ENCODE measurements around the gene BRMS1L. TPM values are rescaled to one million over a fixed set of nuclear protein-coding genes. Genes with fewer than 3 reads are reported as not detected.

Gene BRMS1L
- total RNA-seq, 1 experiment from 2014 or later = 4.8 TPM

GRCh38 chr14:35881280-35881679 is 55.1 kb downstream of the BRMS1L start:
- H3K27me3 ChIP-seq (ENCODE audit: low read length) = no peaks in the 10 kb centered on the region
- H3K4me2 ChIP-seq (ENCODE audit: low read length) = no peak overlapping the region
- no peaks in the 10 kb centered on the region for H3K9me3 ChIP-seq (ENCODE audit: low read length)
- no peak overlapping the region for H2AFZ ChIP-seq (ENCODE audit: low read length)
- intact Hi-C loops (cut with micrococcal nuclease) = no loop called here
- no peaks in the 10 kb centered on the region for H4K20me1 ChIP-seq (ENCODE audit: low read length)
- ChIA-PET CTCF (interaction anchor here (0.6 kb wide), 1 partner anchor 691 kb away, joined by 3 read pairs; no protein-coding TSS in a partner anchor), POLR2A (ENCODE audit: unreplicated experiment) (no interaction called here)
- no peaks in the 10 kb centered on the region for H3F3A ChIP-seq (ENCODE audit: low read length, unreplicated experiment)
- no peak overlapping the region for H3K27ac ChIP-seq (ENCODE audit: low read length)
- H3K9ac ChIP-seq (ENCODE audit: low read length) = no peak overlapping the region
- H3K36me3 ChIP-seq (ENCODE audit: low read depth, low read length) = no peaks in the 10 kb centered on the region
- no peak for TF ChIP-seq CTCF (conservative IDR thresholded peaks at IDR 0.05; ENCODE audit: low read depth, low read length)
- TF ChIP-seq EZH2phosphoT487 (IDR thresholded peaks at IDR 0.05; ENCODE audit: borderline replicate concordance, low read length) = no peak
- no peak for TF ChIP-seq EZH2 (IDR thresholded peaks at IDR 0.05; ENCODE audit: low read length, unreplicated experiment)
- H3K4me1 ChIP-seq (ENCODE audit: insufficient read depth, low read length) = peaks cover 36% of the 10 kb centered on the region
- DNase-seq = no peak
- no peaks in the 10 kb centered on the region for H3K79me2 ChIP-seq (ENCODE audit: low read length)
- H3K4me3 ChIP-seq (ENCODE audit: low read length) = no peak overlapping the region
- H3K9me2 ChIP-seq (replicated peaks; ENCODE audit: low read length) = no peaks in the 10 kb centered on the region
- BruUV-seq (replicated peaks) = no TSS peak
- ATAC-seq = no peak

- Histone ChIP-seq H3K9me2 (replicated peaks; ENCODE audit: low read length) (no peaks in the 10 kb centered on the region), H3K4me1 (ENCODE audit: insufficient read depth, low read length) (peaks cover 12% of the 10 kb centered on the region), H3F3A (ENCODE audit: low read length, unreplicated experiment) (no peaks in the 10 kb centered on the region), H3K4me3 (ENCODE audit: low read length) (peak overlapping the region; percentile 41; the same call in 1 of the 2 replicates), H3K9me3 (ENCODE audit: low read length) (no peaks in the 10 kb centered on the region), H3K36me3 (ENCODE audit: low read depth, low read length) (no peaks in the 10 kb centered on the region), H3K27ac (ENCODE audit: low read length) (no peak overlapping the region), H3K27me3 (ENCODE audit: low read length) (no peaks in the 10 kb centered on the region), H3K9ac (ENCODE audit: low read length) (no peak overlapping the region), H3K4me2 (ENCODE audit: low read length) (peak overlapping the region; percentile 72), H4K20me1 (ENCODE audit: low read length) (no peaks in the 10 kb centered on the region), H3K79me2 (ENCODE audit: low read length) (no peaks in the 10 kb centered on the region), H2AFZ (ENCODE audit: low read length) (peak overlapping the region; percentile 80)
- BruUV-seq (replicated peaks) = no TSS peak
- ATAC-seq (peak; percentile 75), DNase-seq (peak; percentile 60)
- ChIA-PET CTCF (interaction anchor here (1.2 kb wide), 1 partner anchor 70 kb away, joined by 4 read pairs; no protein-coding TSS in a partner anchor), POLR2A (ENCODE audit: unreplicated experiment) (no interaction called here)
- TF ChIP-seq CTCF (conservative IDR thresholded peaks at IDR 0.05; ENCODE audit: low read depth, low read length) = peak; percentile 92
- TF ChIP-seq EZH2 (IDR thresholded peaks at IDR 0.05; ENCODE audit: low read length, unreplicated experiment) = no peak
- intact Hi-C loops (cut with micrococcal nuclease) = loop anchor here (1.0 to 2.0 kb wide), 2 partner anchors 491 to 673 kb away; no protein-coding TSS in a partner anchor
Observed at GRCh38 chr14:35883677-35884293, 57.6 kb downstream of the BRMS1L start.

- CTCF ChIA-PET = no interaction called here
- Histone ChIP-seq H3K79me2 (ENCODE audit: low read length) (no peaks in the 10 kb centered on the region), H3K9me3 (ENCODE audit: low read length) (peaks cover 6% of the 10 kb centered on the region; the same call in 1 of the 2 replicates), H3K4me2 (ENCODE audit: low read length) (no peak overlapping the region), H3K36me3 (ENCODE audit: low read depth, low read length) (no peaks in the 10 kb centered on the region), H3F3A (ENCODE audit: low read length, unreplicated experiment) (no peaks in the 10 kb centered on the region), H3K4me3 (ENCODE audit: low read length) (no peak overlapping the region), H3K9ac (ENCODE audit: low read length) (no peak overlapping the region), H3K4me1 (ENCODE audit: insufficient read depth, low read length) (no peaks in the 10 kb centered on the region), H2AFZ (ENCODE audit: low read length) (no peak overlapping the region), H4K20me1 (ENCODE audit: low read length) (no peaks in the 10 kb centered on the region), H3K9me2 (replicated peaks; ENCODE audit: low read length) (no peaks in the 10 kb centered on the region), H3K27me3 (ENCODE audit: low read length) (peaks cover 5% of the 10 kb centered on the region; the same call in 1 of the 2 replicates), H3K27ac (ENCODE audit: low read length) (no peak overlapping the region)
- intact Hi-C loops (cut with micrococcal nuclease) = no loop called here
- TF ChIP-seq EZH2 (IDR thresholded peaks at IDR 0.05; ENCODE audit: low read length, unreplicated experiment) (no peak), EZH2phosphoT487 (IDR thresholded peaks at IDR 0.05; ENCODE audit: borderline replicate concordance, low read length) (no peak), CTCF (conservative IDR thresholded peaks at IDR 0.05; ENCODE audit: low read depth, low read length) (no peak)
- no TSS peak for BruUV-seq (replicated peaks)
- ATAC-seq = no peak
- DNase-seq = no peak
- POLR2A ChIA-PET (ENCODE audit: unreplicated experiment) = no interaction called here
Observed at GRCh38 chr14:35890308-35890707, 64.2 kb downstream of the BRMS1L start.

Measured in PC-3 (cell line).